GM19023 (cell line): ENCODE measurements around the gene CCDC134.

Experiments
- ATAC-seq: cut with Tn5 transposase; IDR thresholded peaks from one replicate; pipeline ENCODE4 v1.9.1; 2021; ENCODE audit warnings: mild to moderate bottlenecking, moderate library complexity; ENCODE audit not compliant: unreplicated experiment

The CCDC134 gene

DNA sequence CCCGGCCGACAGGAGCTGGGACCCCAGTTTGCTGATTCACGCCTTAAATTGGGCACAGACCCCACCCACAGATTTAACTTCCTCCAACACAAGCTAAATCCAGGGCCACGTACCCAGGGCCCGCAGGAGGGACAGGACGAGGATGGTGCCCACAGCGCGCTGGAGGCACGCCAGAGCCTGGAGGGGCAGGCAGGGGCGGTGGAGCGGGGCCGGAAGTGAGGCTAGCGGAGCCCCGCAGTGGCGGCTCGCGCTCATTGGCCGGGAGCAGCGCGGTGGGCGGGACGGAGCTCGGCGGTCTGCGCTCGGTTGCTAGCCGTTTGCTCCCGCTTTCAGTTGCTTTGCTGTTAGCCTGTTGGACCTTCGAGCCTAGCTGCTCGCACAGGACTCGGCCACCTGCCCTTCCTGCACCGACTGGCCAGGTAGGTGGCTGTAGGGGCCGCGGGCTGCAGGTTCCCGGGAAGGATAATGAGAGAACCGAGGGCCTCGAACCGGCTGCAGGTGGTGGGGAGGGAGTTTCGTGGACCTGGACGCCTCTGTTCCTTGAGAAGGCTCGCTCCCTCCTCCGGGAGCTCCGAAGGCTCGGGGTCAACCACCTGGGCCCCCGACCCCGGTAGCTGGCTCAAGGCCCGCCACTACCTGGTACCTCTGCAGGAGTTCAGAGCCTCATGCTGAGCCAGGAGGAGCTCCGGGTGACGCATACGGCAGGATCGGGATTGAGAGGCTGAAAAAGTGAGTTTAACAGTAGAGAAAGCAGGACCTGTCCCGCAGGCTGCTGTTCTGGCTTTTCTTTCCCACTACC lies at the start of gene CCDC134:
TSS of gene CCDC134 (plus strand) at position 332 of the 799 bp plus-strand sequence. CDS start 8,212 bp downstream, outside the sequence.
- peak; percentile 92 for ATAC-seq

DNA sequence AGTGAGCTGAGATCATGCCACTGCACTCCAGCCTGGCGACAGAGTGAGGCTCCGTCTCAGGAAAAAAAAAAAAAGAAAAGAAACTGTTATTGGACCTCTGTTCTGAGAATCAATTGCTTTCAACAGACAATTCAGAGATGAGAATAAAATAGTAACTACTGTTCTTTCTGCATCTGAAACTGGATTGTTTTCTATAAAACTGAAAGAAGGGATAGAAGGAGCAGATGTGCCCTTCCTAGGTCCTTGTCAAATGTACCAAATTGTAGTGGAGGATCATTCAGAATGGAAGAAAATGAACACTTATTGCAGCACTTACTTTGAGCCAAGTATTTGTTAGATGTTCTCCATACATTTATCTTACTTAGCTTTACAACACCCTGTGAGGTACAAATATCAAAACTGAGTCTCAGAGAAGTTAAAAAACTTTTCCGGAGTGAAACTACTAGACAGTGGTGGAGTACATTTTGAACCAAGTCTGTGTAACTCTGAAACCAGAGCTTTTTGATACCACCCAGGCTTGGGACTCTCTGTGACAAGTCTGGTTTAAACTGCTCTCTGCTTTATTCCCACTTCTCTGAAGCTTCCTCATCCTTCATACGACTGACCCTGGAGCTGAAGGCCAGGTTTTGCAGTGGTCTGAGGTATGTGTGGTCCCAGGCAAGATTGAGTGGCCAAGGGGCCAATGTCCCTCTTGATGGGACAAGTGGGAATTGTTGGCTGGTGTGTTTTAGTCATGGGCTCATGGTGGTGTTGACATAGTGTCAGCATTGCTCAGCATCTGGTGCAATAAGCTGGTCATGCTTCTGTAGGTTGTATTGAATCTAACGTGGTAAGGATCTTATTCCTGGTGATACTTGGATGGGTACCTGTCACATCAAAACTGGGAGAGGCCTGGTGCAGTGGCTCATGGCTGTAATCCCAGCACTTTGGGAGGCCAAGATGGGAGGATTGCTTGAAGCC lies 48.2 kb upstream of the CCDC134 start:
- ATAC-seq, result no peak

GRCh38 chr22:41753984-41754383 lies 46.5 kb upstream of the CCDC134 start:
- no peak for ATAC-seq

DNA sequence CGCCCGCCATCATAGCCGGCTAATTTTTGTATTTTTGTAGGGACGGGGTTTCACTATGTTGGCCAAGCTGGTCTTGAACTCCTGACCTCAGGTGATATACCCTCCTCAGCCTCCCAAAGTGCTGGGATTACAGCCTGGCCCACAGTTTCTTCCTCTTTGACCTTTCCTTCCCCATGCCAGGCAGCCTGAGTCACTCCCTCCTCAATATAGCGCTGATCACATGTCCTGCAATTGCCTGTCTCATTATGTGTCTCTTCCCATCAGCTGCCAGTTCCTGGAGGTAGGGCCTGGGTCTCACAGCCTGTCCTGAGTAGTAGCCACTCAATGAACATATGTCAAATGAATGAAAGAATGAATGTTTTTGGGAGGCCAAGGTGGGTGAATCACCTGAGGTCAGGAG lies 43.0 kb upstream of the CCDC134 start:
- no peak for ATAC-seq

DNA sequence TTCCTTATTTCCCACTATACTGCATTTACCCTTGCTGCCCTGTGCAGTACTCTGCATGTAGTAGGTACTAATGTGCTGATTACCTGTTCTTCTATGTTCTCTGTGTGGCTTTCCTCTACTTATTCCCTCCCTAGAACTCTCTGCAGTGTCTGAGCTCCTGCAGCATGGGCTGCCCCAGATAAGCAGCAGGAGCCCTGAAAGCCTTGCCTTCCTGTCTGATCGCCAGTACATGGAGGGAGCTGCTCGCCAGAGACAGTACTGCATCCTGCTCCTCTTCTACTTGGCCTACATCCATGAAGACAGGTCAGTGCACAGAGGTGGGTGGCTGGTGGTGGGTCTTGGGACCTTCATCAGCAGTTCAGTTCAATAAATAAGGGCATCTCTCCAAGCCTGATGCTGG lies 42.2 kb upstream of the CCDC134 start:
- no peak for ATAC-seq

GRCh38 chr22:41762980-41763779 lies 37.3 kb upstream of the CCDC134 start:
- no peak for ATAC-seq

DNA sequence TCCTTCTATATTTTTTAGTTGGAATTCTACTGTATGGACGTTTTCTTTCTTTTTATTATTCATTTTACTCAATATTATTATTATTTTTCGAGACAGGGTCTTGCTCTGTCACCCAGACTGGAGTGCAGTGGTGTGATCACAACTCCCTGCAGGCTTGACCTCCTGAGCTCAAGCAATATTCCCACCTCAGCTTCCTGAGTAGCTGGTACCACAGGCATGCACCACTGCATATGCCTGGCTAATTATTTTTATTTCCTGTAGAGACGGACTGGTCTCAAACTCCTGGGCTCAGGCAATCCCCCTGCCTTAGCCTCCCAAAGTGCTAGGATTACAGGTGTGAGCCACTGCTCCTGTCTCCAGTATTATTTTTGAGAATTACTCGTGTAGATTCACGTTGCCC lies 34.0 kb upstream of the CCDC134 start:
- no peak for ATAC-seq

- no peak for ATAC-seq
Observed at GRCh38 chr22:41768430-41768829, 32.0 kb upstream of the CCDC134 start.

- no peak for ATAC-seq
Observed at GRCh38 chr22:41770715-41771468, 29.6 kb upstream of the CCDC134 start.

GRCh38 chr22:41772198-41772597 lies 28.3 kb upstream of the CCDC134 start:
- ATAC-seq, result no peak

DNA sequence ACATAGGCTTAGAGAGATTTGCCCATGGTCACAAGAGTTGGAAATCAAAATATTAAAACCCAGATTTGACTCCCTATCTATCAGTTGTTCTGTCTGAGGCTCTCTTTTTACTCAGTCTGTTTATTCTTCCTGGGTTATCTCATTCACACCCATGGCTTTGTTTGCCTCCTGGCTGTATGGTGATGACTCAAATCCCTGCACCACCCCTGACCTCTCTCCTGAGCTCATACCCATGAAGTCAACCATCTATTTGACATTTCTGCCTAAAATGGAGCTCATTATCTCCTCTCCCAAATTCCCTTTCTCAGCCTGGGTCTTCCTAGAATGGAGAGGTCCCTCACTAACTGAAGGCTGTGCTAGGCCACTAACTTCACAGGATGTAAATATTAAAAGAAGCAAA lies 27.8 kb upstream of the CCDC134 start:
- ATAC-seq, result no peak

- no peak for ATAC-seq
Observed at GRCh38 chr22:41775338-41775737, 25.1 kb upstream of the CCDC134 start.

GRCh38 chr22:41775976-41776375 lies 24.5 kb upstream of the CCDC134 start:
- ATAC-seq, result no peak

GRCh38 chr22:41776381-41776780 lies 24.1 kb upstream of the CCDC134 start:
- ATAC-seq, result no peak

GRCh38 chr22:41777749-41778425 lies 22.6 kb upstream of the CCDC134 start:
- no peak for ATAC-seq

GRCh38 chr22:41779929-41780505 lies 20.5 kb upstream of the CCDC134 start:
- no peak for ATAC-seq

DNA sequence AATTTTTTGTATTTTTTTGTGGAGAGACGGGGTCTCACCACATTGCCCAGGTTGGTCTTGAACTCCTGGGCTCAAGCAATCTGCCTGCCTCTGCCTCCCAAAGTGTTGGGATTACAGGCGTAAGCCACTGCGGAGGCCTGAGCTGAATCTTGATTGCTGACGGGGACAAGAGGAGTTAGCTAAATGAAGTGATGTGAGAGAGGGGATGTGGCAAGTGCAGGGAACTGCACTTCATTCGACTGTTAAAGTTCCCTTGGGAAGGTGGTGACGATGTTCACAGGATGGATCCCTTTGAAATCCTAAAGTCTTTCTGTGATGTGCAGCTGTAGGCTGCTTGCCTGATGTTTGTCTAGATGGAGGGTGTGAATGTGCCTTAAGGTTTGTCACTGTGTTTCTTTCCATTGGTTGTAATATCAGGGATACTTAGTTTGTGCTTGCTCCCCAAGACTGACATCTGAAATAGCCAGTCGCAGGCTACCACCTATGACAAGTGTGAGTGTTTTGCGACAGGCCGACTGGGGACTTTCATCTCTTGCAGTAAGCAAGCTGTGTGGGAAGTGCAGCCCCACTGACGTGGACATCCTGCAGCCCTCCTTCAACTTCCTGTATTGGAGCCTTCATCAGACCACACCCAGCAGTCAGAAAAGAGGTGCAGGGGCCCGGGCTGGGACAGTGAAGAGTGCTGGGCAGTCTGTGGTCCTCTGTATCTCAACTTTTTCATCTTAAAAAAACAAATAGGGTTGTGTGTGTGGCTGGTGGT lies 19.6 kb upstream of the CCDC134 start:
- ATAC-seq, result peak; percentile 96

DNA sequence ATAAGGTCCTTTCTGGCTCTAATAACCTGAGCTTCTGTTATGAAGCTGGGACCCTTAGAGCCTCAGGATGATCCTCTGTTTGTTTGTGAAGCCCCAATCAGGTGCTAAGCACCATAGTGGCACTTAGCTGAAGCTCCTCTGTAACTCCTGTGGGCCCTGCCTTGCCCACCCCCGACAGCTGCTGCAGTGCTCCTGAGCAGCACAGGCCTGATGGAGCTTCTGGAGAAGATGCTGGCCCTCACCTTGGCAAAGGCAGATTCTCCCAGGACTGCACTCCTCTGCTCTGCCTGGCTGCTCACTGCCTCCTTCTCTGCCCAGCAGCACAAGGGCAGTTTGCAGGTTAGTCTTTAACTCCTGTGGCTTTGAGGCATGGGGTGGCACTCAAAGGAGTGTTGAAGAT lies 19.0 kb upstream of the CCDC134 start:
- peak; percentile 25 for ATAC-seq

DNA sequence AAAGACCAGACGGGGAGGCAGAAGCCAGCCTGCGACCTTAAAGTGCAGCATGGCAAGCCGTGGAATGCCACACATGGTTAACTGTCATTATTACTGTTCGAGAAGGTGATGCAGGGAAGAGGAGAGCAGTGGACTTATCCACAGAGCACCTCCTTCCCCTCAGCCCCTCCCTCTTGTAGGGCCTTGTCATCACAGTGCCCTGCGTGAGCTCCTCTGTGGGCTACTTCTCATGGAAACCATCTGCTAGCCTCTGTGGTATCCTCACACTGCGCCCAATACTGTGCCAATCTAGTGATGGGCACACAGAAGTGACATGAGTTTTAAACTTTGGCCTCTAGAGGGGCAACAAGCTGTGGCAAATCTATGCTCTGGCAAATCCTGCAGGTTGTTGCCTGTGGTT lies 18.2 kb upstream of the CCDC134 start:
- no peak for ATAC-seq
